Activated CD4-positive, alpha-beta T cell treated with anti-CD3 and anti-CD28 coated beads for 1 hour (primary cell): Measurements from ENCODE around the gene TSHZ2.

Source experiments
- DNase-seq: peaks from one replicate; pipeline ENCODE4 v3.0.0-alpha.2; 2020

Gene TSHZ2

DNA sequence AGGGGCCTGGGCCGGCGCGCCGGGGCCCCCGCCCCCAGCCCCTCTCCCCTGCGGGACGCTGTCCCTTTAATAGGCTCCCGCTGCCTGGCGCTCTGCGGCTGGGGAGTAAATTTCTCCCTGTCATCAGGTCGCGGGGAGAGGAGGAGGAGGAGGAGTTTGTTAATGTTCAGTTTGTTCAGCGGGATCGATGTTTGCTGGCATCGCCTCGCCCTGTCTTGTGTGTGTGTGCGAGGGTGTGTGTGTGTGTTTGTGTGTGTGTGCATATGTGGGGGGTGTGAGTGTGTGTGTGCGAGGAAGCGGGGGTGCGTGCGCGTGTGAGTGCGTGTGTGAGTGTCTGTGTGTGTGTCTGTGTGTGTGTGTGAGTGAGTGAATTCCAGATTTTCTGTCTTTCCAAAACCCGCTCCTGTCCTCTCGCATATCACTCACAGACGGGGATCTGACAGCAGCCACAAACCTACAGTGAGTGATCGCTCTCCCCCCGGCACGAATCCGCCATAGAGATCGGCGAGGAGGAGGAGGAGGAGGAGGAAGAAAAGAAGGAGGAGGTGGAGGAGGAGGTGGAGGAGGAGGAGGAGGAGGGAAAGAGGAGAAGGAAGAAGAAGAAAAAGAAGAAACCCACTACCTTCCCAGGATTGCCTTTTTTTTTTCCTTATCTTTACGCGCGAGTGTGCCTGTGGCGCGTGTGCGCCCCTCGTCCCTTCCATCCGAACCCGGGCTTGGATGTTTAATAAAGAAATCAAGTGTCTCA lies at the start of gene TSHZ2:
TSS of gene TSHZ2 (plus strand) at position 169 of the 748 bp plus-strand sequence. CDS start 936 bp downstream, outside the sequence.
- peak; percentile 44 for DNase-seq

- DNase-seq: no peak
Measured at GRCh38 chr20:52922436-52922835, 49.7 kb upstream of the TSHZ2 start.

GRCh38 chr20:52923123-52923937 lies 48.8 kb upstream of the TSHZ2 start:
- no peak for DNase-seq

DNA sequence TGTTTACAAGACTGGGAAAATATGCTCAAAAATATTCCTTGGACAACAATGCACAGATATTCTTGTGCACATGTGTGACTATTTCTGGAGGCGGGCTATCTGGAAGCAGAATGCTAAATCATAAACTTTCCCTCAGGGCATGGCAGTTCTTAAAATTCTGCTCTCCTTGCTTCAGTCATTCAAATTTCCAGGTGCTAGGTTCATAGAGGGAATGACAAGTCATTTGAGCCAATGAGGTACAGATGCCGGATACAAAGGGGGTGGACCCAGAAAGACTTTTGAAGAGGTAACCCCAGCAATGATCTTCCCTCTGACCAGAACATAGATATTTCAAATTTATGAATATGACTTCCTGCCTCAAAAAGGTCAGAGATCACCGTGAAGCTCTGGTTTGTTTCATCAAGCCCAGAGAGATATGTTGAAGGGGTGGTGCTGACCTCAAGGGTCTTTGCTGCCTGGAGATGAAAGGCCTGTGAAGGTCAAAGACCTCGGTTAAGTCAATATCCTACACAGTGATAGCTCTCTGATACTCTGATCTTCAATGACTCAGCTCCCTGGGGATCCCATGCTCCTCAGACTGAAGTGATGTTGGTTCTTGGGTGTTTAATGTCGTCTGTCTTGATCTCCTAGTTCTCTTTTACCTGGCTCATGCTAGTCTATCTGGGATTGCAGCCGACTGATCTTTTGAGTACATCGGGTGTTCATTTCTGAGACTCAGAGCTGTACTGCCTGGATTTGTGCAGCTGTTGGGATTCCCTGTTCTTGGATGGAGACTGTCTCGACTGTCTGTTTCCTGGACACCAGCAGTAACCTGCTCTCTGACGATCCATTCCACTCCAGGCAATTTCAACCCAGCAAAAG lies 47.5 kb upstream of the TSHZ2 start:
- DNase-seq: no peak

DNA sequence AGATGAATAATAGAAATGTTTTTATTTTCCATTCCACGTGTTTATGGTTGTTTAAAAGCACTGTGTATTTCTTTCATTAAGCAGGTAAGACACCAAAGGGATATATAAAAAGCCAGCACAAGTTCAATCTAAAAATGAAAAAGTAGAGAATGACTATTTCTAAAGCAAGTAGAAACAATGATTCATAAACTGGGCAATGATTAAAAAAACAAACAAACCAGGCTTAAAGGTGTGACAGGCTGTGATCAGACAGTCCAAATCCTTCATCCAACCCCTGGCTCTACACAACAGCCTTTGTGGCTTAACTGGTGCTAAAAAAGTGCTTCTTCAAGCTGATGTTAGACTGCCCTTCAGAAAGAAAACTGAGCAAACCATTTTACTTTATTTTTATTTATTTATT lies 45.7 kb upstream of the TSHZ2 start:
- DNase-seq: no peak

- no peak for DNase-seq
Measured at GRCh38 chr20:52933867-52934266, 38.3 kb upstream of the TSHZ2 start.

- no peak for DNase-seq
Measured at GRCh38 chr20:52936351-52937340, 35.5 kb upstream of the TSHZ2 start.

DNA sequence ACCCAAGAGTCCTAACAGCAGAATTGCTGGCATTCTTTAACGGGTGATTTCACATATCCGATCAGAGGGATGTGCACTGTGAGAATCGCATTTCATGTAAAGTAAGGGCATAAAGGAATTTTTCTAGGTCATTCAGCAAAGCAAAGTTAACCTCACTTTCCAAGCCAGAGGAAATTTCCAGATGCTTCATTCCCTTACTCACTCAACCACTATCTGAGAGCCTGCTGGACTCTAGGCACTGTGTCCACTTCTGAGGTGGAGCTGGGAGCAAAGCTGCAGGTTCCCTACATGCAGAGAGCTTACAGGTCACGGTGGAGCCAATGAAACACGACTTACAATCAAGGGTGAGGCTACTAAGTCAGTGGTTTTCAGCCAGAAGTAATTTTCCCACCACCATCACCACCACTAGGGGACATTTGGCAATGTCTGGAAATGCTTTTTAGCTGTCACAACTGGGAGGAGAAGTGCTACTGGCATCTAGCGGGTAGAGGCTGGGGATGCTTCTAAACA lies 34.5 kb upstream of the TSHZ2 start:
- no peak for DNase-seq

GRCh38 chr20:52939141-52939540 lies 33.0 kb upstream of the TSHZ2 start:
- DNase-seq: no peak

GRCh38 chr20:52941808-52942207 lies 30.4 kb upstream of the TSHZ2 start:
- no peak for DNase-seq

- no peak for DNase-seq
Measured at GRCh38 chr20:52943185-52943841, 28.8 kb upstream of the TSHZ2 start.

DNA sequence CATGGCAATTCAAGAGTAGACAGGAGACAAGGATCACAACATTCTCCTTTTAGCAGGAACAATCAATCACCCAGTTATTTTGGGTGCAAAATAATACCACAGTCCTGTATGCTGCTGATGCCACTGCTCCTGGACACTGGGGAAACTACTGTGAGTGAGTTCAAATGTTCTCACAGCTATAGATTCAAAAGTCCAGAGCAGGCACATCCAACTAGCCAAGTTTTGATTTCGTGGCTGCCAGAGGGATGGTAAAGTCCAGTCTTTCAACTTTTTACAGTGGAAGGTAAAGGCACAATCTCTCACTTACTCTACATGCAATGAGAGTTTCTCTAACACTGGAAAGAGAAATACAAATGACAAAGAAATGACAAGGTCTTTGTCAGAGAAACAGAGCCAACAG lies 26.9 kb upstream of the TSHZ2 start:
- DNase-seq: no peak

DNA sequence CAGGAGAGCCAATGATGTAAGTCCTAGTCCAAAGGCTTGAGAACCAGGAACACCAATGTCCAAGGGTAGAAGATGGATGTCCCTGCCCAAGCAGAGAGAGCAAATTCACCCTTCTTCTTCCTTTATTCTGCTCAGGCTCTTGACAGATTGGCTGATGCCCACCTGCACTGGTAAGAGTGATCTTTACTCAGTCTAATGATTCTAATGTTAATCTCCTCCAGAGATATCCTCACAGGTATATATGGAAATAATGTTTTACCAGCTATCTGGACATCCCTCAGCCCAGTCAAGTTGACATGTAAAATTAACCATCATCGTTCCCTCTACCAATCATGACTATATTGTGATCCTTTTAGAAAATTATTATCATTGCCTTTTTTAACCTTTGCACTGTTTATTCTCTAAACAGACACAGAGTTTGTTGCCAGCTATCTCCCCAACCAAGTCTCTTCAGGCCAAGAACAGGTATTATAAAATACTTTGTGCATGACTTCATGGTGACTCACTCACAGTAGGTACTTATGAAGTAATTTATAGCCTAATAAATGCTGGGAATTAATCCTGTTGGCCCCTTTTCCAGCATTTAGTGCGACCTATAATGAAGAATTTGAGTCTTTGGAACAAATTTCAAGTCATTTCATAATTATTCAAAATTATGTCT lies 26.2 kb upstream of the TSHZ2 start:
- no peak for DNase-seq

GRCh38 chr20:52948491-52948890 lies 23.7 kb upstream of the TSHZ2 start:
- no peak for DNase-seq

- no peak for DNase-seq
Measured at GRCh38 chr20:52953020-52953419, 19.1 kb upstream of the TSHZ2 start.

- no peak for DNase-seq
Measured at GRCh38 chr20:52954849-52955248, 17.3 kb upstream of the TSHZ2 start.

GRCh38 chr20:52958211-52958610 lies 13.9 kb upstream of the TSHZ2 start:
- no peak for DNase-seq

DNA sequence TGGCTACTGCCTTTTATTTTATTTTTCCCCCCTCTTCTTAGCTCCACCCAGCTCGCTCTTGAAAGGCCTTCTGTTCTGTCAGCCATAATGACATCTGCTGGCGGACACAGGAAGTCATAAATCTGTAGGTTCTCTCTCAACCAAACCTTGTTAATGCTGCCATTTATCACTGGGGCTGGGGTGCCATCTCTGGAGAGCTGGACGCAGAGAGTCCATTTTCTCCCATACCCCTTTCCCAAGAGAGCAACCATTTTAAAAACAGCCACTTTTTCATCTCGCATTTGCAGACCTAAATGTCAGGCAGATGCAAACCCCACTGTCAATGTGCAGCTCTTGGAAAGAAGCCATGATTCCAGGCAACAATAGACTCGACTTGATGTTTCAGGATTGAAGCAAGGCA lies 13.0 kb upstream of the TSHZ2 start:
- DNase-seq: no peak

GRCh38 chr20:52962183-52962582 lies 10.0 kb upstream of the TSHZ2 start:
- DNase-seq: no peak

GRCh38 chr20:52963131-52963530 lies 9.0 kb upstream of the TSHZ2 start:
- DNase-seq: no peak

DNA sequence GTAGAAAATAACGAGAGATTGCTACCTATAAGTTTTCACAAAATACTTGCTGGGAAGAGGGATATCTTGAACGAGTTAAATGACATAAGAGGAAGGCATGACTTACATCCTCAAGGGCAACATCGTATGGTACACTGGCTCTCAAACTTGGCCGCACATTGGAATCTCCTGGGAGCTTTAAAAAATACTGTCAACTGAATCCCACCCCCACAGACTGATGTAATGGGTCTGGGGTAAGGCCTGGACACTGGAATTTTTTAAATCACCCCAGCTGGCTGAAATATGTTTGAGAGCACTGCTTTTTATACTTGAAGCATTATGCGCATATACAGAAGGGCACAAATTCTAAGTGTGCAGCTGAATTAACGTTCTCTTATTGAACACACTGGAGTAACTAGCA lies 8.0 kb upstream of the TSHZ2 start:
- DNase-seq: no peak
